SK-N-SH treated with all-trans-retinoic acid at 6 μM for 48 hours (cell line): ENCODE data around the gene TBC1D3I.
"Not testable (repeated sequence)": the region's sequence is repeated elsewhere in the genome, so short reads cannot be mapped to it uniquely, and the experiment has no call there.

Source experiments
- ARNTL ChIP-seq: fragments of 450-650 bp; formaldehyde crosslinking; IDR thresholded peaks from 2 replicates; pipeline ENCODE4 v1.5.0; 2020; ENCODE audit warnings: low read depth, mild to moderate bottlenecking, moderate library complexity, borderline replicate concordance
- ESRRG ChIP-seq: fragments of 250-450 bp; sonication (Bioruptor Pico); IDR thresholded peaks from 2 replicates; pipeline ENCODE4 v1.6.1; 2021; ENCODE audit warnings: mild to moderate bottlenecking
- GLIS3 ChIP-seq: fragments of 250-450 bp; sonication (Bioruptor Pico); IDR thresholded peaks from 2 replicates; pipeline ENCODE4 v1.5.0; 2020; ENCODE audit warnings: mild to moderate bottlenecking, moderate library complexity
- PATZ1 ChIP-seq: fragments of 250-450 bp; sonication (Bioruptor Pico); IDR thresholded peaks from 2 replicates; pipeline ENCODE4 v1.8.0; 2020; ENCODE audit warnings: mild to moderate bottlenecking, moderate library complexity, borderline replicate concordance
- PPARA ChIP-seq: fragments of 250-450 bp; sonication (Bioruptor Pico); IDR thresholded peaks from 2 replicates; pipeline ENCODE4 v1.5.0; 2020; ENCODE audit warnings: mild to moderate bottlenecking, borderline replicate concordance
- RARB ChIP-seq: fragments of 250-450 bp; sonication (Bioruptor Pico); IDR thresholded peaks from 2 replicates; pipeline ENCODE4 v1.8.0; 2021; ENCODE audit warnings: mild to moderate bottlenecking, moderate library complexity
- TCF4 ChIP-seq: fragments of 250-450 bp; sonication (Bioruptor Pico); IDR thresholded peaks from 2 replicates; pipeline ENCODE4 v1.8.0; 2021; ENCODE audit warnings: mild to moderate bottlenecking, moderate library complexity, borderline replicate concordance
- TOX ChIP-seq: fragments of 250-450 bp; sonication (Bioruptor Pico); IDR thresholded peaks from 2 replicates; pipeline ENCODE4 v1.8.0; 2021; ENCODE audit warnings: mild to moderate bottlenecking, moderate library complexity, borderline replicate concordance
- ZC3H10 ChIP-seq: fragments of 250-450 bp; sonication (Bioruptor Pico); IDR thresholded peaks from 2 replicates; pipeline ENCODE4 v1.5.1; 2021; ENCODE audit warnings: mild to moderate bottlenecking, moderate library complexity
- ZFP3 ChIP-seq: fragments of 250-450 bp; sonication (Bioruptor Pico); IDR thresholded peaks from 2 replicates; pipeline ENCODE4 v1.5.0; 2020; ENCODE audit warnings: mild to moderate bottlenecking, moderate library complexity
- ZFP30 ChIP-seq: fragments of 450-650 bp; formaldehyde crosslinking; IDR thresholded peaks from 2 replicates; pipeline ENCODE4 v1.5.0; 2022; ENCODE audit warnings: mild to moderate bottlenecking, moderate library complexity
- ZNF565 ChIP-seq: fragments of 450-650 bp; formaldehyde crosslinking; conservative IDR thresholded peaks from 2 replicates; pipeline ENCODE4 v1.5.0; 2020; ENCODE audit warnings: low read depth, mild to moderate bottlenecking, moderate library complexity
- TF ChIP-seq, protein P1 (sequence below): fragments of 250-450 bp; sonication (Bioruptor Pico); IDR thresholded peaks from 2 replicates; pipeline ENCODE4 v1.5.1; 2020; ENCODE audit warnings: low read depth, mild to moderate bottlenecking, moderate library complexity
- TF ChIP-seq, protein P2 (sequence below): fragments of 250-450 bp; sonication (Bioruptor Pico); IDR thresholded peaks from 2 replicates; pipeline ENCODE4 v1.5.1; 2021; ENCODE audit warnings: mild to moderate bottlenecking, moderate library complexity

GRCh38 chr17:36215406-36216308 is 48.7 kb downstream of the TBC1D3I start:
- TF ChIP-seq, protein P1, sequence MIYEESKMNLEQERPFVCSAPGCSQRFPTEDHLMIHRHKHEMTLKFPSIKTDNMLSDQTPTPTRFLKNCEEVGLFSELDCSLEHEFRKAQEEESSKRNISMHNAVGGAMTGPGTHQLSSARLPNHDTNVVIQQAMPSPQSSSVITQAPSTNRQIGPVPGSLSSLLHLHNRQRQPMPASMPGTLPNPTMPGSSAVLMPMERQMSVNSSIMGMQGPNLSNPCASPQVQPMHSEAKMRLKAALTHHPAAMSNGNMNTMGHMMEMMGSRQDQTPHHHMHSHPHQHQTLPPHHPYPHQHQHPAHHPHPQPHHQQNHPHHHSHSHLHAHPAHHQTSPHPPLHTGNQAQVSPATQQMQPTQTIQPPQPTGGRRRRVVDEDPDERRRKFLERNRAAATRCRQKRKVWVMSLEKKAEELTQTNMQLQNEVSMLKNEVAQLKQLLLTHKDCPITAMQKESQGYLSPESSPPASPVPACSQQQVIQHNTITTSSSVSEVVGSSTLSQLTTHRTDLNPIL (CRISPR knock-in tag) = not testable (repeated sequence)
- TF ChIP-seq, protein P2, sequence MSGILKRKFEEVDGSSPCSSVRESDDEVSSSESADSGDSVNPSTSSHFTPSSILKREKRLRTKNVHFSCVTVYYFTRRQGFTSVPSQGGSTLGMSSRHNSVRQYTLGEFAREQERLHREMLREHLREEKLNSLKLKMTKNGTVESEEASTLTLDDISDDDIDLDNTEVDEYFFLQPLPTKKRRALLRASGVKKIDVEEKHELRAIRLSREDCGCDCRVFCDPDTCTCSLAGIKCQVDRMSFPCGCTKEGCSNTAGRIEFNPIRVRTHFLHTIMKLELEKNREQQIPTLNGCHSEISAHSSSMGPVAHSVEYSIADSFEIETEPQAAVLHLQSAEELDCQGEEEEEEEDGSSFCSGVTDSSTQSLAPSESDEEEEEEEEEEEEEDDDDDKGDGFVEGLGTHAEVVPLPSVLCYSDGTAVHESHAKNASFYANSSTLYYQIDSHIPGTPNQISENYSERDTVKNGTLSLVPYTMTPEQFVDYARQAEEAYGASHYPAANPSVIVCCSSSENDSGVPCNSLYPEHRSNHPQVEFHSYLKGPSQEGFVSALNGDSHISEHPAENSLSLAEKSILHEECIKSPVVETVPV (CRISPR knock-in tag) = not testable (repeated sequence)
- not testable (repeated sequence) for TF ChIP-seq ZFP30 (CRISPR knock-in tag); PATZ1 (CRISPR knock-in tag); ESRRG (CRISPR knock-in tag); ZFP3 (CRISPR knock-in tag); RARB (CRISPR knock-in tag); ZNF565 (CRISPR knock-in tag); TOX (CRISPR knock-in tag); GLIS3; PPARA; ARNTL (CRISPR knock-in tag); ZC3H10; TCF4 (CRISPR knock-in tag)
